AG09309 (cell line): ENCODE results near the gene PTPRN2.

Experiments
- DNase-seq: peaks from one replicate; pipeline ENCODE4 v3.0.0-alpha.2; 2010; ENCODE audit warnings: low read depth
- H3K4me3 ChIP-seq: 2 replicates; pipeline ENCODE4 v1.5.1; 2011; ENCODE audit warnings: mild to moderate bottlenecking, low read depth, low read length, moderate library complexity; ENCODE audit not compliant: control insufficient read depth
- TF ChIP-seq, protein P1 (sequence below): IDR thresholded peaks from 2 replicates; pipeline ENCODE4 v1.5.1; 2011; ENCODE audit warnings: mild to moderate bottlenecking, low read depth, low read length, inconsistent platforms; ENCODE audit not compliant: insufficient read depth, control insufficient read depth; ENCODE audit errors: missing control alignments

Gene PTPRN2

DNA sequence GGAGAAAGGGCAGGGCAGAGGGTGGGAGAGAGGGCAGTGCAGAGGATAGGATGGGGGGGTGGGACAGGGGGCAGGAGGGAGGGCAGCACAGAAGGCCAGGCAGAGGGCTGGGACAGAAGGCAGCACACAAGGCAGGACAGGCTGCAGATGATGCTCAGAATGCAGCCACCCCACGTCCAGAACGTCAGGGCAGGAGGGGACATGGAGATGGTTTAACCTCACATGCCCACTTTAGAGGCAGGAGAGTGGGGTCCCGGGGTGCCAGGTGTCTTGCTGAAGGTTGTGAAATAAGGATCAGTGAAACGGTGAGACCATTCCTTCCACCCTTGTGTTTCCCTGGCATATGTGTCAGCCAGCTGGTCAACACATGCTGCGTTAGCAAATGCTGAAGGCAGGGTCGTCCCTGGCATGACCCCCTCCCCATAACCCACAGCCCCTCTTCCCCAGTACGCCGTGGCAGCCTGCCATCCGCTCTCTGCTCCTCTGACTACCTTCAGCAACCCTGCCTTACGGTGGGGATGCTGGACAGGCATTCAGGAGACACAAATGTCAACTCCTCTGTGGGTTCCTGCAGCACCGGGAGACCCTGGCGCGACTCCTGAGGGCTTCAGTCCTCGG lies 658.7 kb downstream of the PTPRN2 start:
- TF ChIP-seq, protein P1, sequence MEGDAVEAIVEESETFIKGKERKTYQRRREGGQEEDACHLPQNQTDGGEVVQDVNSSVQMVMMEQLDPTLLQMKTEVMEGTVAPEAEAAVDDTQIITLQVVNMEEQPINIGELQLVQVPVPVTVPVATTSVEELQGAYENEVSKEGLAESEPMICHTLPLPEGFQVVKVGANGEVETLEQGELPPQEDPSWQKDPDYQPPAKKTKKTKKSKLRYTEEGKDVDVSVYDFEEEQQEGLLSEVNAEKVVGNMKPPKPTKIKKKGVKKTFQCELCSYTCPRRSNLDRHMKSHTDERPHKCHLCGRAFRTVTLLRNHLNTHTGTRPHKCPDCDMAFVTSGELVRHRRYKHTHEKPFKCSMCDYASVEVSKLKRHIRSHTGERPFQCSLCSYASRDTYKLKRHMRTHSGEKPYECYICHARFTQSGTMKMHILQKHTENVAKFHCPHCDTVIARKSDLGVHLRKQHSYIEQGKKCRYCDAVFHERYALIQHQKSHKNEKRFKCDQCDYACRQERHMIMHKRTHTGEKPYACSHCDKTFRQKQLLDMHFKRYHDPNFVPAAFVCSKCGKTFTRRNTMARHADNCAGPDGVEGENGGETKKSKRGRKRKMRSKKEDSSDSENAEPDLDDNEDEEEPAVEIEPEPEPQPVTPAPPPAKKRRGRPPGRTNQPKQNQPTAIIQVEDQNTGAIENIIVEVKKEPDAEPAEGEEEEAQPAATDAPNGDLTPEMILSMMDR, result no peak
- no peak for DNase-seq

DNA sequence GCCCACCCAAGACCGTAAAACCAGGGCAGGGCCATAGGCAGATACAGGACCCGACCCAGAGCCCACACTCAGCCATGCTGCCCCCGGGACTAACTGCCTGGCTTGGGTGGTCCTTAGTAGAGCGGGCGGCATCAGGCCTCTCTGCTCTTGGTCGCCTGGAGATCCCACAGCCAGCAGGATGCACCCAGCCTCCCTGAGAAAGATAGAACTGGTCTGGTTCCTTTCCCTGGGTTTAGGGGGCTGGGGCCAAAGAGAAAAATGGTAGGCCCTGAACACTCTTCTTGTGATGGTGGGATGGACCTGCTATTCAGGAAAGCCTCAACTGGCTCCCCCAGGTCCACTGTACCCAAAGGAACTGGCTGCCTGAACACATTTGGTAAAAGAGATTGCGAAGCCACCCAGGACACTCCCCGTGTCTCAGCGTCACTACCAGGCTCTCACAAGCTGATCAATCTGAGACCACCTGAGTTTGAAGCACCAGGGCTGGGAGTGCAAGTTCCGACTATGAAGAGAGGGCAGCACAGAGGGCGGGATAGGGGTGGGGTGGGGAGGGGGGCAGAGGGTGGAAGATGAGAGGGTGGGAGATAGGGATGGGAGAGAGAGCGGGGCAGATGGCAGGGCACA lies 659.3 kb downstream of the PTPRN2 start:
- no peak overlapping the region for H3K4me3 ChIP-seq
- TF ChIP-seq, protein P1, result no peak
- DNase-seq, result no peak

More for the DNA sequence above, 658.7 kb downstream of the PTPRN2 start:
- H3K4me3 ChIP-seq, result no peak overlapping the region

DNA sequence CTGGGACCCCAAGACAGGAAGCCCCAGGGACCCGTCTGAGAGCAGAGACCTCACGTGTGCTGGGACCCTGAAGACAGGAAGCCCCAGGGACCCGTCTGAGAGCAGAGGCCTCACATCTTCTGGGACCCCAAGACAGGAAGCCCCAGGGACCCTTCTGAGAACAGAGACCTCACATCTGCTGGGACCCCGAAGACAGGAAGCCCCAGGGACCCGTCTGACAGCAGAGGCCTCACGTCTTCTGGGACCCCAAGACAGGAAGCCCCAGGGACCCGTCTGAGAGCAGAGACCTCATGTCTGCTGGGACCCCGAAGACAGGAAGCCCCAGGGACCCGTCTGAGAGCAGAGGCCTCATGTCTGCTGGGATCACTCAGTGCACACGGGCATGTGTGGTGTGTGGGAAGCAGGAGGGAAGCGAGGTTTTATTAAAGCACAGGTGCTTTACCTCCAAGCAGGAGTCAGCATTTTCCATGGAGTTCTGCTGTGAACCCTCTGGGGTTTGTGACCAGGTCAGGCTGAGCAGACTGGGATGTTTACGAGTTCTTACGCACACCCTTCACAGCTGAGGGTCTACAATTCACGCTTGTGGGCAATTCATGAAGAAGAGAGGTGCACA lies 660.2 kb downstream of the PTPRN2 start:
- TF ChIP-seq, protein P1, result no peak
- no peak for DNase-seq
- H3K4me3 ChIP-seq, result no peak overlapping the region

DNA sequence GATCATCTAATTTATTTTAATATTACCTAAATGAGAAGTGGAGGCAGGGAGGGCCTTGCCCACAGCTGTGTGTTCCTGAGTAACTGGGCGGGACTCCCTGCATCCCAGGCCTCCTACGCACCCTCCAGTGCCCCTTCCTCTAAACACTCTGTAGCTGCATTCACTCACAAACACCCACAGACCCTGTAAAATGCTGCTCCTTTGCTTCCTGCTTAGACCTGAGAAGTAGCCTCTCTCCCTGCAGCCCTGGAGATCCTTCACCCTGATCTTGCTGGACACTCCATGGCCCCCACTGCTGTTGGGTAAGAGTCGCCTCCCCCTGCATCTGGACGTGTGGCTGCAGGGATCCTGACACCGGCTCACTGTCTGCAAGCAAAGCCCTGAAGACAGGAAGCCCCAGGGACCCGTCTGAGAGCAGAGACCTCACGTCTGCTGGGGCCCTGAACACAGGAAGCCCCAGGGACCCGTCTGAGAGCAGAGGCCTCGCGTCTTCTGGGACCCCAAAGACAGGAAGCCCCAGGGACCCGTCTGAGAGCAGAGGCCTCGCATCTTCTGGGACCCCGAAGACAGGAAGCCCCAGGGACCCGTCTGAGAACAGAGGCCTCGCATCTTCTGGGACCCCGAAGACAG lies 661.0 kb downstream of the PTPRN2 start:
- no peak overlapping the region for H3K4me3 ChIP-seq
- no peak for DNase-seq
- TF ChIP-seq, protein P1, result no peak

DNA sequence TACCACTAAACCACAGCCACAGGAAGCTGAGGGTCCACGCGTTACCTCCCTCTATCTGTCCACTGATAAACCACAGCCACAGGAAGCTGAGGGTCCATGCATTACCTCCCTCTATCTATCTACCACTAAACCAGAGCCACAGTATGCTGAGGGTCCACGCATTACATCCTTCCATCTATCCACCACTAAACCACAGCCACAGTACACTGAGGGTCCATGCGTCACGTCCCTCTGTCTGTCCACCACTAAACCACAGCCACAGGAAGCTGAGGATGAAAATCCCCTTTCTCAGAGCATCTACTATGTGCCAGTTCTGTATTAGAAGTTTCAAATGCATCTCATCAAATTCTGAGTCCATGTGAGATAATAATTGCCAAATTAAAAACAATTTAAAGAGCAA lies 661.5 kb downstream of the PTPRN2 start:
- TF ChIP-seq, protein P1, result no peak

DNA sequence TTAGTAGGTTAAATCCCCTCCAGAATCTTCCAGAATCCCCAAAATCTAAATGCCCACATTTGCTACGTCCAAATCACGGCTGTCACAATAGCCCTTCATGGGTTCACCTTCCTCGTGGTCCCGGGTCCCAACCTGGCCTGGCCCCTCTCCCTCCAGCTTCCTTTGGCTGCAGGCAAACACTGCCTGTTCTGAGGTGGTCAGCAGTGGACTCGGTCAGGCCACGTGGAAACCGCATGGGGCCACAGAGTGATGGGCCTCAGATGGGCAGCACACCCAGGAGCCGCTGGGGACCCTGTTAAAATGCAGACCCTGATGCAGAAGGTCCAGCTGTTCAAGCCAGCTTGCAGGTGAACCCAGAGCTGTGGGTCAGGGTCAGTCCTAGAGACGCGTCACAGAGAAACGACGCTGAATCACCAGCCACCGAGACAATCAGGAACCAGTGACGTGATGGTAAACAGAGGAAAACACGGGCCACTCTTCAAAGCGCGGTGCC lies 662.2 kb downstream of the PTPRN2 start:
- no peak overlapping the region for H3K4me3 ChIP-seq
- no peak for DNase-seq
- TF ChIP-seq, protein P1, result no peak

More for the DNA sequence above, 661.5 kb downstream of the PTPRN2 start:
- no peak for DNase-seq
- H3K4me3 ChIP-seq, result no peak overlapping the region
